ENCODE data around the gene COL25A1. TPM values are rescaled to one million over a fixed set of nuclear protein-coding genes. Genes with fewer than 3 reads are reported as not detected.

Gene COL25A1
- total RNA-seq, 2 donors from 2014 or later = 0.29 TPM; not detected in 1

- H3K9me3 ChIP-seq = no peaks in the 10 kb centered on the region
- no peak overlapping the region for H3K27ac ChIP-seq
- TF ChIP-seq, protein P1, sequence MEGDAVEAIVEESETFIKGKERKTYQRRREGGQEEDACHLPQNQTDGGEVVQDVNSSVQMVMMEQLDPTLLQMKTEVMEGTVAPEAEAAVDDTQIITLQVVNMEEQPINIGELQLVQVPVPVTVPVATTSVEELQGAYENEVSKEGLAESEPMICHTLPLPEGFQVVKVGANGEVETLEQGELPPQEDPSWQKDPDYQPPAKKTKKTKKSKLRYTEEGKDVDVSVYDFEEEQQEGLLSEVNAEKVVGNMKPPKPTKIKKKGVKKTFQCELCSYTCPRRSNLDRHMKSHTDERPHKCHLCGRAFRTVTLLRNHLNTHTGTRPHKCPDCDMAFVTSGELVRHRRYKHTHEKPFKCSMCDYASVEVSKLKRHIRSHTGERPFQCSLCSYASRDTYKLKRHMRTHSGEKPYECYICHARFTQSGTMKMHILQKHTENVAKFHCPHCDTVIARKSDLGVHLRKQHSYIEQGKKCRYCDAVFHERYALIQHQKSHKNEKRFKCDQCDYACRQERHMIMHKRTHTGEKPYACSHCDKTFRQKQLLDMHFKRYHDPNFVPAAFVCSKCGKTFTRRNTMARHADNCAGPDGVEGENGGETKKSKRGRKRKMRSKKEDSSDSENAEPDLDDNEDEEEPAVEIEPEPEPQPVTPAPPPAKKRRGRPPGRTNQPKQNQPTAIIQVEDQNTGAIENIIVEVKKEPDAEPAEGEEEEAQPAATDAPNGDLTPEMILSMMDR (IDR thresholded peaks at IDR 0.05) = no peak
- no peak for DNase-seq
- intact Hi-C loops (cut with DNase I) = no loop called here
- no peaks in the 10 kb centered on the region for H3K36me3 ChIP-seq
- H3K4me3 ChIP-seq = no peak overlapping the region
- H3K9ac ChIP-seq (ENCODE audit: low read depth in 2 of 2, low read length in 2 of 2) = no peak overlapping the region
- no peaks in the 10 kb centered on the region for H3K4me1 ChIP-seq
- H3K27me3 ChIP-seq = no peaks in the 10 kb centered on the region
Measured at GRCh38 chr4:108787724-108788123, 514.7 kb downstream of the COL25A1 start.

DNA sequence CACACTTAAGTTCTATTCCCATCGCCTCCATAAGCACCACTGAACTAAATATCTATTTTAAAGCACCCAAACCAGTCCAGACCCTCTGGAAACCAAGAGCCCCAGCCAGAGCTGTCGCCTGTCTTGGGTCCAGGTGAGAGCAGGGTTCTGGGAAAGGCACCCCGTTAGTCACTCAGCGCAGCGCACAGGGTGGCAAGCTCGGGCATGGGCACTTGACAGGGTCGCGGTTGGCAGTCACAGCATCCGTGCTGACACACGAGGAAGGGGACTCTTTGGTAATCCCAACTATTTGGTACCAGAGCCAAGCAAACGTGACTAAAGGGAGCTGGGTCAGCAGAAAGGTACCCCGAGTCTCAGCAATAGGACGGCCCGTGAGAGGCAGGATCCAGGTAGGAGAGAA lies 515.4 kb downstream of the COL25A1 start:
- TF ChIP-seq, protein P1 (IDR thresholded peaks at IDR 0.05) = no peak
- H3K4me1 ChIP-seq = no peaks in the 10 kb centered on the region
- no peaks in the 10 kb centered on the region for H3K27me3 ChIP-seq
- intact Hi-C loops (cut with DNase I) = no loop called here
- H3K27ac ChIP-seq = no peak overlapping the region
- no peak for DNase-seq
- no peak overlapping the region for H3K4me3 ChIP-seq
- H3K9me3 ChIP-seq = no peaks in the 10 kb centered on the region
- H3K36me3 ChIP-seq = no peaks in the 10 kb centered on the region
- no peak overlapping the region for H3K9ac ChIP-seq (ENCODE audit: low read depth in 2 of 2, low read length in 2 of 2)

- Histone ChIP-seq H3K4me3 (no peak overlapping the region), H3K27ac (no peak overlapping the region), H3K36me3 (no peaks in the 10 kb centered on the region), H3K9ac (ENCODE audit: low read depth in 2 of 2, low read length in 2 of 2) (no peak overlapping the region), H3K9me3 (no peaks in the 10 kb centered on the region), H3K4me1 (no peaks in the 10 kb centered on the region), H3K27me3 (no peaks in the 10 kb centered on the region)
- intact Hi-C loops (cut with DNase I) = no loop called here
- DNase-seq = no peak
- TF ChIP-seq, protein P1 (IDR thresholded peaks at IDR 0.05) = no peak
Measured at GRCh38 chr4:108786351-108786750, 516.1 kb downstream of the COL25A1 start.

DNA sequence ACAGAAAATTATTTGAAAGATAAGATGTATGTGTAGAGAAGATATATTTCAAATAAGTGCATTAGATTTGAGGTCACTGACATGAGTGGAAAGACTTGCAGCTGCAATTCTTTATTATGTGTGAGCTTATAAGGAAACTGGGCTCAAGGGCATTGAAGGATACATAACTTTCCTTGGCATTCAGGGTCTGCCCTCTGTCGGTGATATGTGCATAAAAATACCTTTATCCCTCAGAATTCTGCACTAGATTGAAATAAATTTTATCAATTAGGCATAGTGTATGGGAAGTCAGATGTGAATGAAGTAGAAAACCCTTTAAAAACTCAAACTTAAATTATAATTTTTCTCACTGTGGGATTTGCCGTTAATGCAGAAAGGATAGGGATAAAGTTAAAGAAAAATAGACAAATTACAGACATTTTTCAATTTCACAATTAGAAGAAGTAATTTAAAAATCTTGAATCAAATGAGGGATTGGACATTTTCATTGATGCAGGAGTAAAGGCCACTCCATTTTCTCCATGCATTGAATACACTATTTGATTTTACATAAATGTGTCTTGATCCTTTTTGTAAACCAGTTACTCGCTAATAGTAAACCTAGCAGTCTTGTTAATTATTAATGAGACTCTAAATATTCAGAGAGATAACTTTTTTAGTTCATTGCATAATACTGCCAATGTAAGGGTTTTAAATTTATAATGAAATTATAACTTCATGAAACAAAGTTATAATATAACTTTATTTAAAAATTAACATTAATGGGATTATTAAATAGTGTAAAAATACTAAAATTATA lies 518.6 kb downstream of the COL25A1 start:
- TF ChIP-seq, protein P1 (IDR thresholded peaks at IDR 0.05) = no peak

DNA sequence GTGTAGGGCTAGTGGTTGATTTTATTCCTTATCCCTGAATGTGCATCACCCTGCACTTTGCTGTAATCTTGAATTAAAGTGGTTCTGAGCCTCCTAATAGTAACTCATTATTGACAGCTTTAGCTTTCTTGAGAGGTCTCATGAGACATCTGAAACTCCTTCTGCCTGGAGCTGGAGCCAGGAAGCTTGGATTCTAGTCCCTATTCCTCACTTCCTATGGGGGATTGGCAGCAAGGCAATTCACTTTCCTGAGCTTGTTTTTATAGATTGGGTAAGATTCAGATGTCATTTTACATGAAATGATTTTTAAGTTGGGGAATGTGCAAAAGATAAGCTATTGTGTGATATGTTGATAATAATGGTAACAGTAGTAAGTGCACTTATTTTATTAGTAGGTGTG lies 522.5 kb downstream of the COL25A1 start:
- TF ChIP-seq, protein P1 (IDR thresholded peaks at IDR 0.05) = no peak
- intact Hi-C loops (cut with DNase I) = no loop called here

More for the DNA sequence above, 518.6 kb downstream of the COL25A1 start:
- Histone ChIP-seq H3K27ac (no peak overlapping the region), H3K9ac (ENCODE audit: low read depth in 2 of 2, low read length in 2 of 2) (no peak overlapping the region), H3K4me1 (no peaks in the 10 kb centered on the region), H3K4me3 (no peak overlapping the region), H3K9me3 (no peaks in the 10 kb centered on the region), H3K27me3 (no peaks in the 10 kb centered on the region), H3K36me3 (no peaks in the 10 kb centered on the region)
- DNase-seq = no peak
- intact Hi-C loops (cut with DNase I) = no loop called here

More for the DNA sequence above, 522.5 kb downstream of the COL25A1 start:
- Histone ChIP-seq H3K27me3 (no peaks in the 10 kb centered on the region), H3K4me1 (no peaks in the 10 kb centered on the region), H3K9me3 (no peaks in the 10 kb centered on the region), H3K9ac (ENCODE audit: low read depth in 2 of 2, low read length in 2 of 2) (no peak overlapping the region), H3K27ac (no peak overlapping the region), H3K36me3 (no peaks in the 10 kb centered on the region), H3K4me3 (no peak overlapping the region)
- DNase-seq = no peak
